Measurements from ENCODE around the gene CD274.

- TF ChIP-seq CTCF (IDR thresholded peaks at IDR 0.05) (no peak), POLR2A (IDR thresholded peaks at IDR 0.05) (no peak)
These were observed 2.7 kb downstream of the CD274 start for GRCh38 chr9:5453004-5453403.

Data from heart left ventricle (tissue), 13 donors.